Activated CD4-positive, alpha-beta T cell treated with anti-CD3 and anti-CD28 coated beads, Interleukin-2, amount 50 U/mL, for 48 hours (primary cell): ENCODE results near the gene RPL3.

Experiments
- DNase-seq, 2 experiments: peaks; one replicate each; pipeline ENCODE4 v3.0.0-alpha.2; 2020

RPL3 gene

DNA sequence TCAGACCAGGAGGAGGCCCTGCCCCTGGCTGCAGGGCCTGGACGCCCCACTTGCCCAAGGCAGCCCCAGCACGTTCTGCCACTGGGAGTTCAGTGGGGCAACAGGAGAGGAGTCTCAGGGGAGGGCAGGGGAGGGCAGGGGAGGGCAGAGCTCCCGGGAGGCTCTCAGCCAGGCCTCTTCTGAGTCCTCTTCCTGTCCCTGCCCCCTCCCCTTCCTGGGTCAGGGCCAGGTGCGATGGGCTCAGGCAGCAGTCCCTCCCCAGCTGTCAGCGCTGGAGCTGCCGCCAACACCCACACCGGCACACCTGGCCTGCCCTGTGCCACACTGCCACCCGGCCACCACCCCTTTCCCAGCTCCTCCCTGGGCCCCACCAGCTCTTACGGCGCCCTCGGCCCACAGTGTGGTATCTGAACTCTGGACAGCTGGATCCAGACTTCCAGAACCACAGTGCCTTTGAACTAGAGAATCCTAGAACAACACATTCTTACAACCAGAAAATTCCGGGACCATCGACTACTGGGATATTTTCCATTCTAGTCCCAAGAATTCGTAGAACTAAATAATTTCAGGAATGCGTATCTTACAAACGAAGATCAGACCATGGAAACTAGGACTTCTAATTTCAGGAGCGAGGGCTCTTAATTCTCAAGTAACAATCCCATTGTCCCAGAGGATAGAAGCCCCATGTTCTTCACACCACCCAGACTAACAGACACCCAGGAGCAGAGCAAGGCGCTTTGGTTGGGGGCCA lies 21.8 kb downstream of the RPL3 start:
- DNase-seq, result no peak

DNA sequence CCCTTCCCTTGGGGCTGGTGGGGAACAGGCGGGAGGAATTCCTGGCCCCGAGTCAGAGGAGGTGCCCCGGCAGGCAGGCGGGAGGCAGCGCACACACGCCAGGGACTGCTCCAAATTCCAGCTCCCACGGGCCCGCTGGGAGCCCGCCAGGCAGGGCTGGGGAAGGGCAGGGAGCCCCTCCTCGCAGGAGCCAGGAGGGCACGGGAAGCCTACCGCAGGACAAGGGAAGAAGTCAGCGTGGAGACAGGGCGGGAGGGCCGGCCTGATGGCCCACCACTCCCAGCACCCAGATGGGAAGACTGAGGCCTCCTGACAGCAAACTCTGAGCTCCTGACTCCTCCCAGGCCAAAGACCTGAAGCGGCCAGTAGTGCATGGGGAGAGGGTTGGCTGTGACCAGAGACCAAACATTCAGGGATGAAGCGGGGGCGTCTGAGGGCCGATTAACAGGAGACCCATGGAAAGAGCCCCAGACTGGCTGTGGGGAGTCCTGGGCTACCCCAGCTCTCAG lies 22.4 kb downstream of the RPL3 start:
- DNase-seq, result no peak

DNA sequence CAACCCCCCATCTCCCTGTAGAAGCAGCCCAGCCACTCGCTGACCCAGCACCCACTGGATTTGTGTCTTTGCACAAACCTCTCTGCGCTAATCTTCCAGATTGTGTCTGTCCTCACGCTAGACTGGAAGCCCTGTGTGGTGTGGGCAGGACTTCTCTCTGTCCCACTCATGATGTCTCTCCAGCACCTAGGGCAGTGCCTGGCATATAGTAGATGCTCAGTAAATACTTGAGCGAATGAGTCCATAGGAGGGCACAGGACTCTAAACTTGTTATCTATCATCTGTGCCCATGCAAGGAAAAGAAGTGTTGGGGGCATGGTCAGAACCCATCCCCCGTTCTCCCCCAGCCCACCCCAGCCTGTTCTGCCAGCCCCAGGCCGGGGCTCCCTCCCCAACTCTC lies 22.9 kb downstream of the RPL3 start:
- DNase-seq, result no peak

DNA sequence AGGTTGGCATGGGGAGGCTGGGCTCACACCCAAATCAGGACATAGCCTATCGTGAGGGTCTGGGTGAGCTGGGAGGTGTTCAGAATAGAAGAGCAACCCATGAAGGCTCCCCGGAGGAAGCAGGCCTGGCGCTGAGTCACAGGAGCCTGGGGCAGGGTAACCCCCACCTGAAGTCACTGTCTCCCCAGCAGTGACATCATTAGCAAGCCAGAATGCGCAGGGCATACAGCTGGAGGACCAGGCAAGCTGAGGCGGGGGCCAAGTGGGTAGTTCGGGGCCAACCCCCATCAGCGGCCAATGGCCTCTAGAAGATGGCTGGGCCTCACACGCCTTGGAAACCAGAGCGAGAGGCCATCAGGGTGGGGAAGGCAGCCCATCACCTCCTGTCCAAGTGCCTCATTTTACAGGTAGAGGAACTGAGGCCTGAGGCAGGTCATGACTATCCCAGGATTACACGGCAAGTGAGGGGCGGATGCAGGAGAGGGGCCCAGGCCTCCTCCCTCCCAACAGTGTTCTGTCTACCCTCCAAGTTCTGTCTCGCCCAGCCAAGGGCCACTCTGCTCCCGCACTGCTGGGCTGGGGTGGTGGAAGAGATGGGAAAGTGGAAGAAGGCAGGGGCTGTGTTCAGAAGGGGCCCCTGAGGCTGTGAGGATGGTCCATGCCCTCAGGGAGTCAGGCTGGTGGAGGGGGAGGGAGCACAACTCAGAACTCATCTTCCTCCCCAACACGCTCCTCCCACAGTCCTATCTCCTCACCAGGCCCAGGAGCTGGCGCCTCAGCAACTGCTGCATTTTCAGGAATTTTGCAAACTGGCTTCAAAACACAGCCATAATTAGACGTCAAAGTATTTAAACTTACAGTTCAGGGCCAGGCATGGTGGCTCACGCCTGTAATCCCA lies 24.6 kb downstream of the RPL3 start:
- DNase-seq, result no peak

DNA sequence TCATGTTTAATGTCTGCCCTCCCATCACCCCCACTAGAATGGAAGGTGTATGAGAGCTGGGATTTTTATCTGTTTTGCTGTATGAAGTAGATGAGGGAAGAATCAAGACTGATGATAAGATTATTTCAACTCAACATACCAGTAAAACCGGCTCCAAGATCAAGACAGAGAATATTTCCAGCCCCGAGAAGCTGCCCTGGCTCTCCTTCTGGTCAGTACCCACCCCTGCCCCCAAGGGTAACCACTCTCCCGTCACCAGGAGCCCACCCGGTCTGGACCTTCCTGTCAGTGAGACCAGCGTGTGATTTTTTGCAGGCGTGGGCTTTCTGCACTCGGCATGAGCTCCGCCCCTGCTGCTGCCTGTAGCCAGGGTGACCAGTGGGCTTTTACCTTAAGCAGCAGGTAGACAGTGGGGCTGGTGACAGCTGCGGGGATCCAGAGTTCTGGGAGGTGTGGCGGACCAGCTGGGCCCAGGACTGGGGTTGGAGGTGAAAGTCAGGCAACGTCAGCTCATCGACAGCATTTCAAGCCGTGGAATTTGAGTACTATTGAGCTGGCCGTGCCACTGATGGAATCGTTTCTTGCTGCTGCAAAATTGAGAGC lies 25.6 kb downstream of the RPL3 start:
- DNase-seq, result no peak

DNA sequence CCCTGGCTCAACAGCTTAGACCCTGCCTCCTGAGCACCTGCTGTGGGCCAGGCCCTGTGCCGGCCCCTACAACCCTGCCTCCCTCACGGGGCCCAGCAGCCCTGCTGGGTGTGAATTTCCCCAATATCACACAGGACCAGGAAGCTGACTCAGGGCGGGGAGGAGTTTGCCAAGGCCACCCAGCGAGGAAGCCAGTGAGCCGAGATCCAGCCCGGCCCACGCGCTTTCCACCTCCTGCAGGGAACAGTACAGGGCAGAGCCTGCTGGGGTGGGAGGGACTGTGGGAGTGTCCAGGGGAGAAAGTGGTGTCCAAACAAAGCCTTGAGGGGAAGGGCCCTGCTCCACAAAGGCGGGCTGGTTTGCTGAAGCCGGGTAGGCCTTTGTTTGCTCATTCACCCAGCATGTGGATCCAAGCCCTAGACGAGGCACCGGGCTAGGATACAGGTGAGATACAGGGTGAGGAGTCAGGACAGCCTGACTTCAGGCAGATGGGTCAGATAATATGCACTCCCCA lies 26.8 kb downstream of the RPL3 start:
- peak in 1 of 2 experiments; percentile 22 for DNase-seq

DNA sequence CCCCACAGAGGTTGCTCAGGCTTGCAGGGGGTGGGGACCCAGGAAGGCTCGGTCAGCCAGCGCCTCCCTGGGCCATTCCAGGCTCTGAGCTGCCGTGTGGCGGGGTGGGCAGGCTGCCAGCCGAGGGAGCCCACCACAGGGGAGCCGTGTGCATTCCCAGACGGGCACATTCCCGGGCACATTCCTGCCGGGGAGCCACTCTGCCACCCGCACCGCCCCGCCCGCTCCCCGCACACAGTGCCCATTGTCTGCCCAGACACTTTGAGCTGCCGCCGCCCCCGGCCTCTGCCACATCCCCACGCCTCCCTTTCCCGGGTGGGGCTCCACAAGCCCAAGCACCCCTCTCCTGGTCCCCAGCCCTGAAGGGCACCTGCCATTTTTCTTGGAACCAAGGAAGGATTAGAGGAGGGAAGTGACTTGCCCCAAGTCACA lies 27.4 kb downstream of the RPL3 start:
- no peak for DNase-seq

DNA sequence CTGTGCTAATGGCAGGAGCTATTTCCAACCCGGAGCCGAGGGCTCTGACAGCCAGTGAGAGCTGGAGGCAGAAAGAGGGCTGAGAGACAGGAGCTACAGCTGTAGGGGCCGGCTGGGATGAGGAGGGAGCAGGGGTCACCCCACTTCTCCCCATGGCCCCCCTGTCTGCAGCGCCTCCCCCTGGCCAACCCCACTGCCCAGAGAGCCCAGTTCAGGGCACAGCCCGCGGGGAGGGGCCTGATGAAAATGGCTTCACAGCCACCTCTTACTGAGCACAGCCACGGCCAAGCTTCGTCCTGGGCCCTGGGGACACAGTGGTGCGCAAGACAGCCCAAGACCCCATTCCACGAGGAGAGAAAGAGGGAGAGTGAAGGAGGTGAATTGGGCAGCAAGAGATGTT lies 27.9 kb downstream of the RPL3 start:
- DNase-seq, result no peak

DNA sequence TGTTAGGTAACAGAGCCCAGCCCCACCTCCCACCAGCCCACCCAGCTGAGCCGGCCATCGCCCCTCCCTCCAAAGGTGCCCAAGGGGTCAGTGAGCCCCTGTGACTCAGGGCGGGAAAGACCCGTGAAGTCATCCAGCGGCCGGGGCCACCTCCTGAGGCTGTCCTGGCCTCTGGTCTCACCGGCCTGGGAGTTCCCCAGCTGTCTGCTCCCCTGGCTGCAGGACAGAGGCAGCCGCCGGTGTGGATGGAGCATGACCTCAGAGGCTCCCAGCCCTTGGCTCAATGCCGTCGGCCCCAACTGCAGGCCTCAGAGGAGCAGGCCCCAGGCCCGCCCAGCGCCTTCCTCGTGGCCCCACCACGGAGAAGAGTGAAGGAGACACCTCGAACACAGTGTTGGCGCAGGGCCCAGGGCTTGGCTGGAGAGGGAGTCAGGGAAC lies 28.7 kb downstream of the RPL3 start:
- no peak for DNase-seq

DNA sequence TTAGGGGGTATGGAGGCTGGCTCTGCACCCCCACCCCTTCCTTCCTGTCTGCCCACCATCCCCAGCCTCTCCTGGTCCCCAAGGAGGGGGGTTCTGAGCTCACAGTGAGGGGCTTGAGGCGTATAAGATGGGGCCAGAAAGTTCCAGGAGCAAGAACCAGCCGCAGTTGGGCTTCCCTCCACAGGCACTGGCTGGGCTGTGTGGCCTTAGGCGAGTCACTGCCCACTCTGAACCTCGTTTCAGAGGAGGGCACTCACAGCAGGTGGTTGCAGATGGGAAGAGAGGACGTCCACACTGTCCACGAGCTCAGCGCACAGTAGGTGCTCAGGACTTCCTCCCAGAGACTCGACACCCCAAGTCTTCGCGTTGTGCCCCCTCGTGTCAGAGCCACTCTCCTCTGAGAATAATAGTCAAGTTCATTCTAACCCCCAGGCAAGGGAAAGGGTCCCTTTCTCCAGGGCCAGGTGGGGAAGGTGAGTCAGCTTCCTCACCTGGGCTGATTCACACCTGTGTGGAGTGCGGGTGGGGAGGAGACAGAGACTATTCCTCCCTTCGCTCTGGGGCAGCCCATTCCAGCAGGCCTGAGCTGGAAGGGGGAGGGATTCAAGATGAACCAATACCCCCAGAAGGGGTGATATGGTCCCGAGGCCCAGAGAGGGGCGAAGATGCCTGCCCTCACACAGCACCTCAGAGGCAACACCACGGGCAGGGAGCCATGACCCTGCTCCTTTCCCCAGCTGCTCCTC lies 29.3 kb downstream of the RPL3 start:
- DNase-seq, result no peak

DNA sequence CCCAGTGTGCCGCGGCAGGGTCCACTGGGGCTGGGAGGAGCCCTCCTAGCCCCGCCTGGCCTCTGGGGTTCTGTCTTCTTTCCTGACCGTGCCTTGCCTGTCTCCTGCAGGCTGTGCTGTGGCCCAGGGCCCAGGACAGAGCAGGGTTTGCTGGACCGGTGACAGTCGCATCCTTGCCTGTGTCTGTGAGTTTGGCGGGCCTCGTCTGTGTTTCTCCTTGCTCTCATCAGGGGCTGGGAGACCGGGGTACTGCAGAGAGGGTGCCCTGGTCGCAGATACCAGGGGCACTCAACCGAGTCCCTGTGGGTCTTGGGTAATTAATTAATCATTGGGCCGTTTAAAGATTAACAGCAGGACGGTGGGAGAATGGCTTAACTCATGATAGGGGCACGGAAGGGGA lies 29.9 kb downstream of the RPL3 start:
- no peak for DNase-seq

DNA sequence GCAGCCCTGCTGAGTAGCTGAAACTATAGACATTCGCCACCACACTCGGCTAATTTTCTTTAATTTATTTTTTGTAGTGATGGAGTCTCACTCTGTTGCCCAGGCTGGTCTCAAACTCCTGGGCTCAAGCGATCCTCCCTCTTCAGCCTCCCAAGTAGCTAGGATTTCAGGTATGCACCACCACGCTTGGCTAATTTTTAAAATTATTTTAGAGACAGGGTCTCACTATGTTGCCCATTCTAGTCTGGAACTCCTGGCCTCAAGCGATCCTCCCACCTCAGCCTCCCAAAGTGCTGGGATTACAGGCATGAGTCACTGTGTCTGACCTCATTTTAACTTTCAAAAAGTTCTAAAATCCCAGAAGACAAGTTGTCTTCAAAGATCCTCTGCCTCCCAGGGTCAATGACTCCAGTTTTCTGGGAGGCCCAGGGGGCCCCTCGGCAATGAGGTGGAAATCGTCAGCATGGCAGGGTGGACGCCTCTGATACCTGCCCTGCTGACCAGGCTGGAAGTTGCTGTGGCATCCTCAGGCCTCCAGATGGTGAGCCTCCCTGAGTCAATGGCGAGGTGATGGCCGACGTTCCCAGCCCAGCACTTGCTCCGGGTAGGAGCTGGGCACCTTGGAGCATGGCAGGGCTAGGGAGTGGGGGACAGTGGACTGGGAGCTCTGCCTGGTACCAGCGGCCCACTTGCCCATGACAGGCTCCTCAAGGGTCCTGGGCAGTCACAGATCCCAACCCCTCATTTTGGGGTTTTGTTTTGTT lies 31.1 kb downstream of the RPL3 start:
- DNase-seq, result no peak

DNA sequence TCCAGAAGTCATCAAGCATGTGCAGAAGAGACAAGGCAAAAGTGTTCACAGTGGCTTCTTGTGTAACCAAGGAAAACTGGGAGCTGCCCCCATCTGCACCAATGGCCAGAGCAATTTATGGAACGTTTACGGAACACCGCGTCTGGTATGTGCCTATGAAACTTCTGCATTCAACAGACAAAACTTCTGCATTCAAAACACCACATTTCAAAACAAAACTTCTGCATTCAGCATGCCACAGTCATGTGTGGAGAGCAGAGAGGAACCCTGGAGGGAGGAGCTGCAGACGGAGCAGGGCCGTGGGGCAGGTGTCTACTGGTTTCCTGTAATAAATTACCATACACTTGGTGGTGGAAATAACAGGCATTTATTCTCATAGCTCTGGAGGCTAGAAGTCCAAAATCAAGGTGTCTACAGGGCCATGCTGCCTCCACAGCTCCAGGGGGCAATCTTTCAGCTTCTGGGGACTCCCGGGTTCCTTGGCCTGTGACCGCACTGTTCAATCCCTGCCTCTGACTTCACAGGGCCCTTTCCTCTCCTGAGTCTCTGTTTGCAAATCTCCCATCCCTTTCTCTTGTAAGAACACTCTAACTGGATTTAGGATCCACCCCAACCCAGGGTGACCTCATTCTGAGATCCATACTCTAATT lies 32.2 kb downstream of the RPL3 start:
- DNase-seq, result no peak

DNA sequence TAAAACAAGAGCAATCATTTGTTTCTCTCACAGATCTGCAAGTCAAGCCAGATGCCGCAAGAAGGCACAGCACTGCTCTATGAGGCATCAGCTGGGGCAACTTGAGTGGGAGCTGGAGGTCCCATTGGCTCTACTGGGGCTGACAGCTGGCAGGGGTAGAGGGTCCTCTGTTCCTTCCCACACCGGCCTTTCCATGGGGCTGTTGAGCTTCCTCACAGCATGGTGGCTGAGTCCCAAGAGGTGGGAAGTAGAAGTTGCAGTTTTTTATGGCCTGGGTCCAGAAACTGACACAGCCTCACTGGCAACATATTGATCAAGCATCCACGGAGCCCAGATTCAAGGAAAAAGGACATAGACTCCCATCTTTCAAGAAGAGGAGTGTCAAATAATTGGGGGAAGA lies 34.4 kb downstream of the RPL3 start:
- DNase-seq, result no peak

DNA sequence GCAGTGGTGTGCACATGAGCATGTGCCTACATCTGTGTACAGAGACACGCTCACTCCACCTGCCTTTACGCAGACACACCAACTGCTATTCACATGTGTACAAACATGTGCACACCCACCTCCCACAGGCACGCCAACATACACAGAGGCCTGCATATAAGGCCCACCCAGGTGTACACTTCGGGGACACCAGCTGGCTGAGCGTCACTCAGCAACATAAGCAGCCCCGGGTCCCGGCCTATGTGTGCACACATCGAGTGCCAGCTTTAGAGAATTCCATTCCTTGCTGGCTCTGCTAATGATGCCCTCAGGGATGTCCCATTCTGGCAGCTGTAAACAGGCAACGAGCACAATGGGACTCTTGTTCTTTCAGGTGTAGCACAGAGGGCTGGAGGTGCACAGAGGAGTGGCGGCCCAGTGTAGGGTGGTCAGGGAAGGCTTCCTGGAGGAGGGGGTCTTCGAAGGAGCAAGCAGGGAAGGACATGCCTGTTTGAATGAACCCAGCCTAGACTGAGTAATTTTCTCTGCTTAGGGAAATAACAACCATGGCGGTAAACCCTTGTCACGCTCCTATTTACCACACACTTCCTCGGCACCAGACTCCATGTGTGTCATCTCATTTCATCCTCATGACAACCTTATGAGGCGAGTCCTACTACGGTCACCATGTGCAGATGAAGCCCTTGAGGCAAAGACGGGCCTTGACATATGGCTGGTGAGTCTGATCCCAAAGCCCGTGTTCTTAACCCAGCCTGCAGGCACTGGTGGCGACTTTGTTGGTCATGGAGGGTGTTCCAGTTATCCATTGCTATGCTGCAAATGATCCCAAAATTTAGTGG lies 35.1 kb downstream of the RPL3 start:
- DNase-seq, result no peak

DNA sequence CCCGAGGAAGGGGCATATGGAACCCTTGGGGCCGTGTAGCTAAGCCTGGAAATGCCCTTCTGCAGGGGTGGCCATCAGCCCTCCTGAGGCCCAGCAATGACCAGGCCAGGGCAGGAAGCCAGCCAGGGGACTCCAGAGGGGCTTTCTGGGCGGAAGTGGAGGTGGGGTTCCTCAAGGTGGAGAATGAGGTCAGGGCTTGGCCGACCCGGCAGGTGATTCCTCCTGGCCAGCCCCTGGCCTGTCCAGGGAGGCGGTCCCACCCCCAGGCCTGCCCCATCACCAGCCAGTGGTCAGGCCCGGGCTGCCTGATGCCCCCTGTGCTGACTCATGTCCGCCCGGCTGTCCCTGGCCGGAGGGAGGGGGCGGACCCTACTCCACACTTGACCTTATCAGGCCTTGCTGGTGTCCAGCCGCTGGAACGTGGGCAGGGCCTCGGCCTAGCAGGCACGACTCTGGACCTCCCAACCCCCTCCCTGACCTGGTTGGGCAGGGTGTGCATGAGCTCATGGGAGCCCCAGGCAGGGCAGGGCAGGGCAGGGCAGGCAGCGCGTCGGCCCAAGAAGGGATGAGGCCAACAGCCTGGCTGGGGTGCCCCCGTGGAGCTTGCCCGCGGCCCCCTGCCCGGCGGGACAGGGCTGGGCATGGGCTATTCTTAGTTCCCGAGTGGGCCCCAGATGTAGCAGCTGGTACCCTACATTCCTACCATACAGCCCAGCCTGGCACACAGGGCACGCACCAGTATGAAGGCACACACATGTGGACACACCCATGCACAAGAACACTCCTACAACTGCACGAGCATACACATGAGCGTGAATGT lies 35.9 kb downstream of the RPL3 start:
- no peak for DNase-seq

DNA sequence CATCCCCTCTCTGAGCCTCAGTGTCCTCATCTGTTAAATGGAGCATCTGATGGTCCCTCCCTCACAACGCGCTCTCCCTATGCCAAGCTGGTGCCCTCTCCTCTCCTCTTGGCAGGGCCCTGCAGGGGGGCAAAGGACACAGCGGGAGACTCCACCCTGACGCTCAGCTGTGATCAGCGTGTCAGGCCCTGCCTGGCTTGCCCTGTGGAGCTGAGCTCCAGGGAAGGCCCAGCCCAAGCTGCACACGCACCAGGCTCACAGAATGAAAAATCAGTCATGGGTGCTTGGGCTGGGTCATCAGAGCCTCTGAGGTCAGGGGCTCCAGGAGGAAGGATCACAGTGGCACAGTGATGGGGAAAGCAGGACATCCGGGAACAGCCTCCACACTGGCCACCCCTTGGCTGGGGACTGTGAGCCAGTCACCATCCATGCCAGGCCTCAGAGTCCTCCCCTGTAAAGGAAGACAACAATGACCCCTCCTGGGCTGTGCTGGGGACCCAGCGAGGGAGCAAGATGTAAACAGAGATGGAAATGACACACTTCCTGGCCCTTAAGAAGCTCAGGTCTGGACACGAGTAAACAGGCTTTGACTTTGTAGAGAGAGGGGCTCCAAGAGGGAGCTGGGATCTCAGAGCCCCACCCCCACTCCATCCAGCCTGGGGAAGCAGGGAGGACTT lies 36.6 kb downstream of the RPL3 start:
- no peak for DNase-seq

DNA sequence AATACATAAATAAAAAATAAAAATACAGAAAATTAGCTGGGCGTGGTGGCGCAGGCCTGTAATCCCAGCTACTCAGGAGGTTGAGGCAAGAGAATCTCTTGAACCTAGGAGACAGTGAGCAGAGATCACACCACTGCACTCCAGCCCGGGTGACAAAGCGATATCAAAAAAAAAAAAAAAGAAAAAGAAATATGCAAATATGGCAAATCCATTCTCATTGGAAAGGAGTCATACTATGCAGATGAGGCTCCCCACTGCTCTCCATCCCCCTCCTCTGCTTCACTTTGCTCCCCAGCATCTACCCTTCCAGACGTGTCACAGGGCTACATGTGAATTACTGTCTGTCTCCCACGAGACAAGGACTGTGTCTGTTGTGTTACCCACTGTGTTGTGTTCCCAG lies 38.3 kb downstream of the RPL3 start:
- DNase-seq, result no peak

DNA sequence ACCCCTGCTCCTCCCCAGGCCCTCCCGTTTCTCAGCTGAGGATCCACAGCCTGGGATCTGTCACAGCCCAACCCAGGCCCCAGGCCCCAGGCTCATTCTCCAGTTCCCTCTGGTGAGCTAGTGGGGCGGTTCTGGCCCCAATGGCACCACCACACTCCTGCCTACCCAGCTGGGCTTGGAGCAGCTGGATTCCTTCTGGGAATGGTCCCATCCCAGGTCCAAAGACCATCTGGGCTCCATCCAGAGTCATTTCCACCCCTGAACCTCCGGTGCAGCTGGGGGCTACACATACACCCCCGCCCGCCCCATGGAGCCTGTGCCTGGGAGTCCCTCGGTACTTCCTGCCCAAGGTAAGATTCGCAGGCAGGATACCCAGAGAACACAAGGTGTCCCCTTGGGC lies 39.2 kb downstream of the RPL3 start:
- DNase-seq, result no peak
